CD4-positive, alpha-beta T cell (primary cell): ENCODE data around the gene TATDN3. TPM values are rescaled to one million over a fixed set of nuclear protein-coding genes. Genes with fewer than 3 reads are reported as not detected.
"Not testable (repeated sequence)": the region's sequence is repeated elsewhere in the genome, so short reads cannot be mapped to it uniquely, and the experiment has no call there.

ENCODE experiments used
- ATAC-seq: fragments of 200-7000 bp; cut with Tn5 transposase; one replicate; pipeline ENCODE4 v1.10.0; 2022; ENCODE audit warnings: mild to moderate bottlenecking; ENCODE audit not compliant: poor library complexity
- CTCF ChIA-PET: fragments of 350-600 bp; sonication (Branson Sonifier 250); formaldehyde crosslinking; loops from one replicate; lab custom pipeline; 2021; ENCODE audit warnings: antibody characterized with exemption, inconsistent platforms; lab: Charles Lee
- POLR2A ChIA-PET: fragments of 350-600 bp; sonication (Branson Sonifier 250); formaldehyde crosslinking; loops from one replicate; lab custom pipeline; 2021; ENCODE audit warnings: antibody characterized with exemption, inconsistent platforms; lab: Charles Lee
- DNase-seq, 14 experiments: peaks; one replicate each; pipeline ENCODE4 v3.0.0-alpha.2; 2013 to 2020; ENCODE audit warnings: mixed read lengths in 2 of 14
- H3K27ac ChIP-seq, 2 donors: one replicate each; pipeline versions ENCODE4 v1.5.1 to v1.7.0; 2013; ENCODE audit warnings: low read length in 2 of 2, low read depth in 1 of 2, mild to moderate bottlenecking in 1 of 2
- H3K27me3 ChIP-seq, 2 experiments: 1 replicate in 1 of 2; 2 replicates in 1 of 2; pipeline versions ENCODE4 v1.6.1 to v1.7.0; 2013; ENCODE audit warnings: low read length in 2 of 2, control low read depth in 1 of 2, mild to moderate bottlenecking in 1 of 2, moderate library complexity in 1 of 2; ENCODE audit not compliant: insufficient read depth in 2 of 2, control insufficient read depth in 1 of 2
- H3K36me3 ChIP-seq: one replicate; pipeline ENCODE4 v1.6.1; 2013; ENCODE audit warnings: low read length, control low read depth; ENCODE audit not compliant: insufficient read depth
- H3K4me1 ChIP-seq: one replicate; pipeline ENCODE4 v1.6.1; 2013; ENCODE audit warnings: low read length, control low read depth; ENCODE audit not compliant: insufficient read depth
- H3K4me3 ChIP-seq: one replicate; pipeline ENCODE4 v1.5.1; 2013; ENCODE audit warnings: mild to moderate bottlenecking, low read length, moderate library complexity
- H3K9me3 ChIP-seq, 2 experiments: 1 replicate in 1 of 2; 2 replicates in 1 of 2; pipeline versions ENCODE4 v1.6.1 to v1.7.0; 2013; ENCODE audit warnings: low read length in 2 of 2, mild to moderate bottlenecking in 2 of 2, control low read depth in 1 of 2, moderate library complexity in 1 of 2; ENCODE audit not compliant: control insufficient read depth in 1 of 2, insufficient read depth in 1 of 2
- H3K27ac Mint-ChIP-seq: one replicate; pipeline ENCODE4 v1.8.0; 2020; ENCODE audit warnings: mixed read lengths
- H3K27me3 Mint-ChIP-seq: one replicate; pipeline ENCODE4 v1.8.0; 2021; ENCODE audit warnings: mixed read lengths
- H3K36me3 Mint-ChIP-seq: one replicate; pipeline ENCODE4 v1.8.0; 2021; ENCODE audit warnings: low read depth, mixed read lengths
- H3K4me1 Mint-ChIP-seq: one replicate; pipeline ENCODE4 v1.8.0; 2021; ENCODE audit warnings: low read depth, mixed read lengths
- H3K4me3 Mint-ChIP-seq: one replicate; pipeline ENCODE4 v1.8.0; 2020; ENCODE audit warnings: mild to moderate bottlenecking, mixed read lengths
- H3K9me3 Mint-ChIP-seq: one replicate; pipeline ENCODE4 v1.8.0; 2020; ENCODE audit warnings: mixed read lengths
- CTCF ChIP-seq: fragments of 200-600 bp; IDR thresholded peaks from one replicate; pipeline ENCODE4 v1.8.0; 2022; ENCODE audit warnings: antibody characterized with exemption, mild to moderate bottlenecking
- intact Hi-C, 2 experiments: fragments of 100-400 bp; cut with DNase I in 1 of 2; cut with micrococcal nuclease in 1 of 2; formaldehyde crosslinking; loops; one replicate each; pipeline versions ENCODE4 v1.15.1 to v1.9.0; 2023 to 2025; cut with DNase I, micrococcal nuclease
- total RNA-seq, 174 experiments: library from RNA in 2 of 174; stranded (reverse) in 2 of 174; gene quantifications; one replicate each; pipeline ENCODE4 v1.2.3 and lab custom pipeline; 2021 to 2026

Gene TATDN3
- total RNA-seq, 2 experiments from 2014 or later: 12.2 to 13.8 TPM

GRCh38 chr1:212762234-212762633 is 29.5 kb upstream of the TATDN3 start:
- H3K36me3 ChIP-seq: peaks cover 6% of the 10 kb centered on the region
- H3K27me3 ChIP-seq: no peaks in the 10 kb centered on the region
- peaks cover 66% of the 10 kb centered on the region for H3K36me3 Mint-ChIP-seq
- H3K9me3 ChIP-seq: no peaks in the 10 kb centered on the region
- ChIA-PET CTCF (interaction anchor here (0.6 to 1.6 kb wide), 4 partner anchors 9 to 1174 kb away, joined by 3 to 7 read pairs (median 4); no protein-coding TSS in a partner anchor), POLR2A (no interaction called here)
- H3K9me3 Mint-ChIP-seq: peaks cover under 1% of the 10 kb centered on the region
- no peak overlapping the region for H3K27ac ChIP-seq
- no peak overlapping the region for H3K4me3 ChIP-seq
- no peak for ATAC-seq
- peaks cover 9% of the 10 kb centered on the region for H3K4me1 ChIP-seq
- no peaks in the 10 kb centered on the region for H3K27me3 Mint-ChIP-seq
- H3K4me1 Mint-ChIP-seq: peaks cover 48% of the 10 kb centered on the region
- TF ChIP-seq CTCF: no peak
- no peak overlapping the region for H3K27ac Mint-ChIP-seq
- H3K4me3 Mint-ChIP-seq: no peak overlapping the region
- intact Hi-C loops: no loop called here
- DNase-seq: no peak

- DNase-seq: no peak
- ChIA-PET POLR2A (interaction anchor here (1.2 kb wide), 1 partner anchor 8 kb away, joined by 3 read pairs; no protein-coding TSS in a partner anchor), CTCF (interaction anchor here (0.6 to 1.6 kb wide), 3 partner anchors 64 to 1174 kb away, joined by 3 to 5 read pairs (median 4); no protein-coding TSS in a partner anchor)
- Mint-ChIP-seq H3K27ac (no peak overlapping the region), H3K36me3 (peaks cover 72% of the 10 kb centered on the region), H3K27me3 (no peaks in the 10 kb centered on the region), H3K4me1 (peaks cover 50% of the 10 kb centered on the region), H3K4me3 (no peak overlapping the region), H3K9me3 (peaks cover 5% of the 10 kb centered on the region)
- Histone ChIP-seq H3K27me3 (no peaks in the 10 kb centered on the region), H3K4me1 (peaks cover 9% of the 10 kb centered on the region), H3K27ac (no peak overlapping the region), H3K36me3 (peaks cover 6% of the 10 kb centered on the region), H3K9me3 (peaks cover 0 to 2% of the 10 kb centered on the region in 2 experiments), H3K4me3 (no peak overlapping the region)
- intact Hi-C loops: no loop called here
- no peak for TF ChIP-seq CTCF
- no peak for ATAC-seq
These were observed 28.9 kb upstream of the TATDN3 start for GRCh38 chr1:212762839-212763238.

GRCh38 chr1:212764718-212765281 is 26.9 kb upstream of the TATDN3 start:
- H3K27me3 Mint-ChIP-seq, POLR2A ChIA-PET, DNase-seq, H3K27ac ChIP-seq, CTCF ChIA-PET, H3K4me1 ChIP-seq, H3K4me3 ChIP-seq, intact Hi-C loops, H3K27me3 ChIP-seq, ATAC-seq, H3K27ac Mint-ChIP-seq, H3K36me3 ChIP-seq, H3K4me3 Mint-ChIP-seq: not testable (repeated sequence)
- Mint-ChIP-seq H3K4me1 (peaks cover 59% of the 10 kb centered on the region), H3K36me3 (peaks cover 84% of the 10 kb centered on the region), H3K9me3 (peaks cover 17% of the 10 kb centered on the region)
- H3K9me3 ChIP-seq: peaks cover 11 to 15% of the 10 kb centered on the region in 2 experiments

GRCh38 chr1:212766825-212767224 is 24.9 kb upstream of the TATDN3 start:
- intact Hi-C loops, ATAC-seq, POLR2A ChIA-PET, H3K4me1 ChIP-seq, H3K27ac ChIP-seq, H3K27ac Mint-ChIP-seq, H3K4me3 Mint-ChIP-seq, H3K27me3 Mint-ChIP-seq, H3K27me3 ChIP-seq, H3K4me3 ChIP-seq, H3K36me3 ChIP-seq, DNase-seq: not testable (repeated sequence)
- CTCF ChIA-PET: interaction anchor here (1.2 kb wide), 1 partner anchor 102 kb away, joined by 4 read pairs; no protein-coding TSS in a partner anchor
- peaks cover 22% of the 10 kb centered on the region for H3K9me3 Mint-ChIP-seq
- peaks cover 14 to 26% of the 10 kb centered on the region in 2 experiments for H3K9me3 ChIP-seq
- H3K36me3 Mint-ChIP-seq: peaks cover 94% of the 10 kb centered on the region
- peaks cover 52% of the 10 kb centered on the region for H3K4me1 Mint-ChIP-seq
